SK-N-SH (cell line): Measurements from ENCODE around the gene COX18. TPM values are rescaled to one million over a fixed set of nuclear protein-coding genes. Genes with fewer than 3 reads are reported as not detected.

Experiments
- CTCF ChIA-PET: fragments of 300-600, 350-600 bp; formaldehyde crosslinking; extraction: SDS; loops from one replicate; lab custom pipeline; 2021; lab: Yijun Ruan, JAX
- POLR2A ChIA-PET: fragments of 350-600 bp; sonication (Branson Sonifier 250); formaldehyde crosslinking; extraction: SDS; loops from one replicate; lab custom pipeline; 2020; ENCODE audit warnings: antibody characterized with exemption, inconsistent platforms; lab: Yijun Ruan, JAX
- DNase-seq: peaks from one replicate; pipeline ENCODE4 v3.0.0; 2012
- H2AFZ ChIP-seq: fragments of 200-600 bp; sonication (generic); 2 replicates; pipeline ENCODE4 v1.8.1; 2016; ENCODE audit warnings: antibody characterized with exemption, mild to moderate bottlenecking, low read depth
- H3F3A ChIP-seq: fragments of 200-600 bp; sonication (generic); replicated peaks from 2 replicates; pipeline ENCODE3; 2016; ENCODE audit warnings: antibody characterized with exemption, mild to moderate bottlenecking; ENCODE audit not compliant: insufficient read depth
- H3K27ac ChIP-seq, 2 experiments: fragments of 200-500 bp in 1 of 2; fragments of 200-600 bp in 1 of 2; sonication (Bioruptor generic) in 1 of 2; sonication (generic), shearing (Covaris generic) in 1 of 2; 2 replicates each; pipeline versions ENCODE4 v1.5.1 to v1.6.1; 2014 to 2016; ENCODE audit warnings: low read depth in 2 of 2, inconsistent platforms in 1 of 2, low read length in 1 of 2, mild to moderate bottlenecking in 1 of 2, mixed read lengths in 1 of 2
- H3K27me3 ChIP-seq: fragments of 200-600 bp; sonication (generic), shearing (Covaris generic); 2 replicates; pipeline ENCODE4 v1.6.1; 2016; ENCODE audit warnings: mixed run types; ENCODE audit not compliant: insufficient read depth
- H3K36me3 ChIP-seq, 2 experiments: fragments of 200-500 bp in 1 of 2; fragments of 200-600 bp in 1 of 2; sonication (Bioruptor generic) in 1 of 2; sonication (generic) in 1 of 2; replicated peaks in 1 of 2; 2 replicates each; pipeline versions ENCODE3 to v1.5.1; 2014 to 2016; ENCODE audit warnings: low read length in 1 of 2, mild to moderate bottlenecking in 1 of 2; ENCODE audit not compliant: insufficient read depth in 2 of 2, control insufficient read depth in 1 of 2
- H3K4me1 ChIP-seq, 2 experiments: fragments of 200-500 bp in 1 of 2; fragments of 200-600 bp in 1 of 2; sonication (Bioruptor generic) in 1 of 2; sonication (generic), shearing (Covaris generic) in 1 of 2; 2 replicates each; pipeline versions ENCODE4 v1.5.1 to v1.6.1; 2014 to 2016; ENCODE audit warnings: low read depth in 1 of 2, low read length in 1 of 2, mixed run types in 1 of 2; ENCODE audit not compliant: insufficient read depth in 2 of 2, control insufficient read depth in 1 of 2
- H3K4me2 ChIP-seq: fragments of 200-600 bp; sonication (generic), shearing (Covaris generic); 2 replicates; pipeline ENCODE4 v1.6.1; 2017; ENCODE audit warnings: mixed run types
- H3K4me3 ChIP-seq, 2 experiments: fragments of 200-500 bp in 1 of 2; fragments of 200-600 bp in 1 of 2; sonication (Bioruptor generic) in 1 of 2; sonication (generic), shearing (Covaris generic) in 1 of 2; 2 replicates each; pipeline versions ENCODE4 v1.5.1 to v1.8.1; 2014 to 2016; ENCODE audit warnings: low read depth in 2 of 2, inconsistent platforms in 1 of 2, low read length in 1 of 2, mild to moderate bottlenecking in 1 of 2, mixed read lengths in 1 of 2, moderate library complexity in 1 of 2
- H3K79me2 ChIP-seq: fragments of 200-600 bp; sonication (generic); 2 replicates; pipeline ENCODE4 v1.8.1; 2017; ENCODE audit warnings: mild to moderate bottlenecking; ENCODE audit not compliant: insufficient read depth
- H3K9ac ChIP-seq: fragments of 200-600 bp; sonication (generic); 2 replicates; pipeline ENCODE4 v1.6.1; 2017; ENCODE audit warnings: mixed run types
- H3K9me2 ChIP-seq: fragments of 200-600 bp; sonication (generic); 2 replicates; pipeline ENCODE4 v1.6.1; 2017; ENCODE audit warnings: mixed run types
- H3K9me3 ChIP-seq: fragments of 200-600 bp; sonication (generic); 2 replicates; pipeline ENCODE4 v1.6.1; 2017; ENCODE audit warnings: mixed run types, mild to moderate bottlenecking, moderate library complexity
- H4K20me1 ChIP-seq: fragments of 200-600 bp; sonication (generic); 2 replicates; pipeline ENCODE4 v1.6.1; 2017; ENCODE audit warnings: mild to moderate bottlenecking, mixed run types; ENCODE audit not compliant: insufficient read depth
- ELF1 ChIP-seq: IDR thresholded peaks from 2 replicates; pipeline ENCODE4 v1.4.0; 2012
- EP300 ChIP-seq, 2 experiments: IDR thresholded peaks; 2 replicates each; pipeline versions ENCODE4 v1.4.0 to v1.6.1; 2012; ENCODE audit warnings: borderline replicate concordance in 1 of 2, low read depth in 1 of 2, low read length in 1 of 2
- FOXJ3 ChIP-seq: sonication (generic); formaldehyde crosslinking; IDR thresholded peaks from 2 replicates; pipeline ENCODE4 v1.5.1; 2020; ENCODE audit warnings: mild to moderate bottlenecking, missing genetic modification reagents
- GABPA ChIP-seq: IDR thresholded peaks from 2 replicates; pipeline ENCODE4 v1.4.0; 2012; ENCODE audit warnings: low read depth, mild to moderate bottlenecking
- GATA2 ChIP-seq: sonication (generic); formaldehyde crosslinking; IDR thresholded peaks from 2 replicates; pipeline ENCODE4 v1.5.0; 2020; ENCODE audit warnings: mild to moderate bottlenecking, missing genetic modification reagents
- MEF2A ChIP-seq: IDR thresholded peaks from 2 replicates; pipeline ENCODE4 v1.4.0; 2012; ENCODE audit warnings: low read depth, borderline replicate concordance
- MXI1 ChIP-seq: IDR thresholded peaks from 2 replicates; pipeline ENCODE4 v1.6.1; 2012; ENCODE audit warnings: mild to moderate bottlenecking, low read depth, low read length, improper control_type of control experiment
- NFIC ChIP-seq: IDR thresholded peaks from 2 replicates; pipeline ENCODE4 v1.4.0; 2012; ENCODE audit warnings: borderline replicate concordance
- POLR2AphosphoS5 ChIP-seq: IDR thresholded peaks from 2 replicates; pipeline ENCODE4 v1.6.1; 2012; ENCODE audit warnings: low read depth, low read length
- RAD21 ChIP-seq: IDR thresholded peaks from 2 replicates; pipeline ENCODE4 v1.6.1; 2012; ENCODE audit warnings: mild to moderate bottlenecking, low read length
- RCOR1 ChIP-seq: fragments of 150-350 bp; IDR thresholded peaks from 2 replicates; pipeline ENCODE4 v1.6.1; 2017; ENCODE audit warnings: antibody characterized with exemption, low read length
- RFX5 ChIP-seq: IDR thresholded peaks from 2 replicates; pipeline ENCODE4 v1.6.1; 2012; ENCODE audit warnings: mild to moderate bottlenecking, improper control_type of control experiment, low read length
- RXRA ChIP-seq: IDR thresholded peaks from 2 replicates; pipeline ENCODE4 v1.4.0; 2012; ENCODE audit warnings: low read depth, mild to moderate bottlenecking, borderline replicate concordance
- TAF1 ChIP-seq: IDR thresholded peaks from 2 replicates; pipeline ENCODE4 v1.6.1; 2012; ENCODE audit warnings: low read depth, mild to moderate bottlenecking, low read length, moderate library complexity, borderline replicate concordance
- TEAD4 ChIP-seq: IDR thresholded peaks from 2 replicates; pipeline ENCODE4 v1.4.0; 2012; ENCODE audit warnings: mild to moderate bottlenecking, borderline replicate concordance; ENCODE audit not compliant: insufficient read depth
- YY1 ChIP-seq: IDR thresholded peaks from 2 replicates; pipeline ENCODE4 v1.4.0; 2012; ENCODE audit warnings: low read depth, mild to moderate bottlenecking
- WGBS: methylation state at CpG from one replicate; pipeline ENCODE4 v1.1.6; 2017; ENCODE audit warnings: low lambda C conversion rate; 5-methylcytosine and 5-hydroxymethylcytosine counted together
- polyA plus RNA-seq, 3 experiments: library from polyadenylated mRNA; depleted of rRNA; stranded (reverse); fragments of >200 nt; gene quantifications; 2 replicates each; pipeline ENCODE4 v1.2.3, GENCODE V29; 2012
- TF ChIP-seq, protein P1 (sequence below): IDR thresholded peaks from 2 replicates; pipeline ENCODE4 v1.4.0; 2012; ENCODE audit warnings: low read depth, borderline replicate concordance
- TF ChIP-seq, protein P2 (sequence below): fragments of 150-350 bp; IDR thresholded peaks from 2 replicates; pipeline ENCODE4 v1.6.1; 2017; ENCODE audit warnings: antibody characterized with exemption, low read length, low read depth, borderline replicate concordance
- TF ChIP-seq, protein P3 (sequence below): IDR thresholded peaks from 2 replicates; pipeline ENCODE4; 2012

COX18 gene
- polyA plus RNA-seq, 1 of the 3 experiments (the other 2 are of a cell fraction) = 7.7 TPM

DNA sequence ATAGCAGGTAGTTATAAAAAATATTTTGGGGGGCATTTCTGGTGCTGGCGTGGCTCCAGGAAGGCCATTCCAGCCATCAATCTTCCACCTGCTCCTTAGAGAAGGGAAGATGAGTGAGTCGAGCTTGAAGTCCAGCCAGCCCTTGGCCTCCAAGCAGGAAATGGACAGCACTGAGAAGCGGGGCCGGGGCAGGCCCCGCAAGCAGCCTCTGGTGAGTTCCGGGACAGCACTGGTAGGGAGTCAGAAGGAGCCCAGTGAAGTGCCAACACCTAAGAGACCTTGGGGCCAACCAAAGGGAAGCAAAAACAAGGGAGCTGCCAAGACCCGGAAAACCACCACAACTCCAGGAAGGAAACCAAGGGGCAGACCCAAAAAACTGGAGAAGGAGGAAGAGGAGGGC lies 29.2 kb upstream of the COX18 start:
- Histone ChIP-seq H3K4me2 (no peak overlapping the region), H3K9ac (no peak overlapping the region), H3K79me2 (no peaks in the 10 kb centered on the region; the same call in 1 of the 2 replicates), H2AFZ (no peak overlapping the region), H3K9me2 (no peaks in the 10 kb centered on the region), H3K27me3 (no peaks in the 10 kb centered on the region), H3K36me3 (peaks cover 76 to 81% of the 10 kb centered on the region in 2 experiments), H3K4me1 (no peaks in the 10 kb centered on the region), H3K27ac (no peak overlapping the region), H4K20me1 (no peaks in the 10 kb centered on the region), H3K9me3 (no peaks in the 10 kb centered on the region), H3F3A (peaks cover 25% of the 10 kb centered on the region), H3K4me3 (no peak overlapping the region)
- WGBS = 93% methylated on average over 6 of the region's 7 CpGs
- ChIA-PET POLR2A (no interaction called here), CTCF (interaction anchor here (0.6 kb wide), 1 partner anchor 185 kb away, joined by 4 read pairs; no protein-coding TSS in a partner anchor)
- TF ChIP-seq EP300 (IDR thresholded peaks at IDR 0.05; ENCODE audit: borderline replicate concordance in 1 of 2, low read depth in 1 of 2, low read length in 1 of 2) = no peak
- no peak for TF ChIP-seq POLR2AphosphoS5
- TF ChIP-seq YY1 = no peak
- TF ChIP-seq, protein P1, sequence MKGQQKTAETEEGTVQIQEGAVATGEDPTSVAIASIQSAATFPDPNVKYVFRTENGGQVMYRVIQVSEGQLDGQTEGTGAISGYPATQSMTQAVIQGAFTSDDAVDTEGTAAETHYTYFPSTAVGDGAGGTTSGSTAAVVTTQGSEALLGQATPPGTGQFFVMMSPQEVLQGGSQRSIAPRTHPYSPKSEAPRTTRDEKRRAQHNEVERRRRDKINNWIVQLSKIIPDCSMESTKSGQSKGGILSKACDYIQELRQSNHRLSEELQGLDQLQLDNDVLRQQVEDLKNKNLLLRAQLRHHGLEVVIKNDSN = no peak
- TF ChIP-seq TAF1 = no peak
- no peak for TF ChIP-seq GATA2 (CRISPR knock-in tag)
- no peak for TF ChIP-seq NFIC
- no peak for TF ChIP-seq RAD21
- TF ChIP-seq TEAD4 = no peak
- TF ChIP-seq, protein P2, sequence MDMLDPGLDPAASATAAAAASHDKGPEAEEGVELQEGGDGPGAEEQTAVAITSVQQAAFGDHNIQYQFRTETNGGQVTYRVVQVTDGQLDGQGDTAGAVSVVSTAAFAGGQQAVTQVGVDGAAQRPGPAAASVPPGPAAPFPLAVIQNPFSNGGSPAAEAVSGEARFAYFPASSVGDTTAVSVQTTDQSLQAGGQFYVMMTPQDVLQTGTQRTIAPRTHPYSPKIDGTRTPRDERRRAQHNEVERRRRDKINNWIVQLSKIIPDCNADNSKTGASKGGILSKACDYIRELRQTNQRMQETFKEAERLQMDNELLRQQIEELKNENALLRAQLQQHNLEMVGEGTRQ = no peak
- no peak for TF ChIP-seq FOXJ3 (CRISPR knock-in tag)
- no peak for TF ChIP-seq MEF2A
- TF ChIP-seq, protein P3, sequence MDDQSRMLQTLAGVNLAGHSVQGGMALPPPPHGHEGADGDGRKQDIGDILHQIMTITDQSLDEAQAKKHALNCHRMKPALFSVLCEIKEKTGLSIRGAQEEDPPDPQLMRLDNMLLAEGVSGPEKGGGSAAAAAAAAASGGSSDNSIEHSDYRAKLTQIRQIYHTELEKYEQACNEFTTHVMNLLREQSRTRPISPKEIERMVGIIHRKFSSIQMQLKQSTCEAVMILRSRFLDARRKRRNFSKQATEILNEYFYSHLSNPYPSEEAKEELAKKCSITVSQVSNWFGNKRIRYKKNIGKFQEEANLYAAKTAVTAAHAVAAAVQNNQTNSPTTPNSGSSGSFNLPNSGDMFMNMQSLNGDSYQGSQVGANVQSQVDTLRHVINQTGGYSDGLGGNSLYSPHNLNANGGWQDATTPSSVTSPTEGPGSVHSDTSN = no peak
- no peak for TF ChIP-seq RCOR1
- TF ChIP-seq MXI1 = no peak
- no peak for TF ChIP-seq RFX5
- TF ChIP-seq RXRA = no peak
- TF ChIP-seq GABPA = no peak
- no peak for TF ChIP-seq ELF1
- DNase-seq = no peak
